DND-41 (cell line): Measurements from ENCODE around the gene WNT1.

Experiments used
- CTCF ChIP-seq: IDR thresholded peaks from 2 replicates; pipeline ENCODE4 v1.5.1; 2012; ENCODE audit warnings: borderline replicate concordance, low read length, moderate library complexity, mild to moderate bottlenecking; ENCODE audit not compliant: poor library complexity, severe bottlenecking; ENCODE audit errors: extremely low read depth
- EZH2 ChIP-seq: IDR thresholded peaks from 3 replicates; pipeline ENCODE4 v1.6.1; 2012; ENCODE audit warnings: borderline replicate concordance, low read depth, mild to moderate bottlenecking, moderate library complexity, low read length, inconsistent platforms; ENCODE audit not compliant: severe bottlenecking

GRCh38 chr12:49020441-49020840 lies 42.3 kb downstream of the WNT1 start:
- TF ChIP-seq CTCF (no peak), EZH2 (no peak)
